Heart left ventricle (tissue), 13 donors: ENCODE data around the gene FAM53C.

Experiments
- CTCF ChIP-seq, 12 donors: fragments of 200-600 bp; sonication (generic) in 4 of 12; IDR thresholded peaks; one replicate each; pipeline versions ENCODE4 v1.5.0 to v1.8.0; 2018 to 2022; ENCODE audit warnings: antibody characterized with exemption in 12 of 12, mild to moderate bottlenecking in 5 of 12
- POLR2A ChIP-seq, 2 donors: fragments of 450-650 bp; IDR thresholded peaks; one replicate each; pipeline ENCODE4 v1.6.1; 2017; ENCODE audit warnings: antibody characterized with exemption in 2 of 2, mild to moderate bottlenecking in 2 of 2, moderate library complexity in 2 of 2
- donor health status: ischemic (EF 13 %, LVEDD 7.1; RV severe dilation, severe dysfunction).
- donor health status: DM: no; HTN: yes; CAD: no.
- donor health status: DM: no; HTN: no; CAD: no.
- donor health status: ischemic (EF 25% LVEDD 6.9; RV normal size, moderate dysfunction).
- donor health status: ischemic (EF 25% LVEDD 5.7; RV mildly dilated, moderate dysfunction).
- donor health status: ischemic (EF 35%, LVEDD 5.7; RV mildly dilated, moderate dysfunction).
- donor health status: nonischemic (EF 11% LVEDD 7.7; RV severe dilation, severe dysfunction).
- donor health status: DM: yes; HTN: yes; CAD: no.
- donor health status: PGD.
- donor health status: ischemic (EF 29% LVEDD 5.4; RV normal size, mild dysfunction).
- donor health status: nonischemic (EF 23%, LVEDD 6.1; RV moderate dilation, normal function).

- no peak for TF ChIP-seq CTCF (IDR thresholded peaks at IDR 0.05)
- TF ChIP-seq POLR2A (IDR thresholded peaks at IDR 0.05): no peak
Observed at GRCh38 chr5:138353560-138354080, 15.6 kb downstream of the FAM53C start.
